ENCODE measurements around the gene CHRDL2. TPM values are rescaled to one million over a fixed set of nuclear protein-coding genes. Genes with fewer than 3 reads are reported as not detected.
"Not testable (repeated sequence)": the region's sequence is repeated elsewhere in the genome, so short reads cannot be mapped to it uniquely, and the experiment has no call there.

CHRDL2 gene
- total RNA-seq, 1 donor from 2014 or later = 1.4 TPM

GRCh38 chr11:74671520-74672196, 59.6 kb downstream of the CHRDL2 start:
- Mint-ChIP-seq H3K9me3 (peaks cover 4% of the 10 kb centered on the region), H3K27ac (no peak overlapping the region)
- DNase-seq (ENCODE audit: extremely low spot score, unreplicated experiment) = no peak

GRCh38 chr11:74670171-74670570, 61.1 kb downstream of the CHRDL2 start:
- H3K4me3 Mint-ChIP-seq = no peak overlapping the region
- DNase-seq (ENCODE audit: extremely low spot score, unreplicated experiment) = peak; percentile 52
- H3K4me1 Mint-ChIP-seq (ENCODE audit: unreplicated experiment) = no peaks in the 10 kb centered on the region
- H3K27ac Mint-ChIP-seq = no peak overlapping the region
- H3K27me3 Mint-ChIP-seq = no peaks in the 10 kb centered on the region
- H3K9me3 Mint-ChIP-seq = peaks cover 4% of the 10 kb centered on the region
- H3K36me3 Mint-ChIP-seq = no peaks in the 10 kb centered on the region
- TF ChIP-seq CTCF (conservative IDR thresholded peaks at IDR 0.05) = no peak

More at GRCh38 chr11:74671520-74672196, 59.6 kb downstream of the CHRDL2 start:
- Mint-ChIP-seq H3K27me3 (no peaks in the 10 kb centered on the region), H3K36me3 (no peaks in the 10 kb centered on the region), H3K4me1 (ENCODE audit: unreplicated experiment) (no peaks in the 10 kb centered on the region), H3K4me3 (no peak overlapping the region)
- no peak for TF ChIP-seq CTCF (conservative IDR thresholded peaks at IDR 0.05)

GRCh38 chr11:74669211-74670160, 61.7 kb downstream of the CHRDL2 start:
- no peak overlapping the region for H3K4me3 Mint-ChIP-seq
- no peaks in the 10 kb centered on the region for H3K27me3 Mint-ChIP-seq
- no peak for TF ChIP-seq CTCF (conservative IDR thresholded peaks at IDR 0.05)
- DNase-seq (ENCODE audit: extremely low spot score, unreplicated experiment) = peak; percentile 52
- H3K36me3 Mint-ChIP-seq = no peaks in the 10 kb centered on the region
- H3K9me3 Mint-ChIP-seq = peaks cover under 1% of the 10 kb centered on the region
- H3K4me1 Mint-ChIP-seq (ENCODE audit: unreplicated experiment) = no peaks in the 10 kb centered on the region
- H3K27ac Mint-ChIP-seq = no peak overlapping the region

GRCh38 chr11:74663315-74663714, 67.9 kb downstream of the CHRDL2 start:
- no peak overlapping the region for H3K27ac Mint-ChIP-seq
- peaks cover 19% of the 10 kb centered on the region for H3K36me3 Mint-ChIP-seq
- no peak for DNase-seq (ENCODE audit: extremely low spot score, unreplicated experiment)
- peaks cover 7% of the 10 kb centered on the region for H3K9me3 Mint-ChIP-seq
- no peaks in the 10 kb centered on the region for H3K4me1 Mint-ChIP-seq (ENCODE audit: unreplicated experiment)
- H3K27me3 Mint-ChIP-seq = no peaks in the 10 kb centered on the region
- no peak for TF ChIP-seq CTCF (conservative IDR thresholded peaks at IDR 0.05)
- no peak overlapping the region for H3K4me3 Mint-ChIP-seq

- no peak overlapping the region for H3K4me3 Mint-ChIP-seq
- H3K27ac Mint-ChIP-seq = no peak overlapping the region
- no peaks in the 10 kb centered on the region for H3K27me3 Mint-ChIP-seq
- no peak for TF ChIP-seq CTCF (conservative IDR thresholded peaks at IDR 0.05)
- DNase-seq (ENCODE audit: extremely low spot score, unreplicated experiment) = no peak
- H3K4me1 Mint-ChIP-seq (ENCODE audit: unreplicated experiment) = no peaks in the 10 kb centered on the region
- H3K9me3 Mint-ChIP-seq = peaks cover 7% of the 10 kb centered on the region
- H3K36me3 Mint-ChIP-seq = peaks cover 24% of the 10 kb centered on the region
Observed at GRCh38 chr11:74662487-74663103, 68.6 kb downstream of the CHRDL2 start.

- H3K4me3 Mint-ChIP-seq; H3K27me3 Mint-ChIP-seq; H3K27ac Mint-ChIP-seq; H3K4me1 Mint-ChIP-seq (ENCODE audit: unreplicated experiment); DNase-seq (ENCODE audit: extremely low spot score, unreplicated experiment); H3K9me3 Mint-ChIP-seq: not testable (repeated sequence)
- peaks cover 30% of the 10 kb centered on the region for H3K36me3 Mint-ChIP-seq
Observed at GRCh38 chr11:74659124-74659523, 72.1 kb downstream of the CHRDL2 start.

All from type B pancreatic cell (in vitro differentiated cells).